Measurements from ENCODE around the gene LSM12.

GRCh38 chr17:44014437-44015172, 51.9 kb downstream of the LSM12 start, which contains the start of gene TMEM101:
- TF ChIP-seq CTCF (IDR thresholded peaks at IDR 0.05) (no peak), EZH2 (IDR thresholded peaks at IDR 0.05) (no peak), EZH2phosphoT487 (IDR thresholded peaks at IDR 0.05) (no peak)

Measured in neural progenitor cell (in vitro differentiated cells).